ENCODE measurements around the gene BZW2. TPM values are rescaled to one million over a fixed set of nuclear protein-coding genes. Genes with fewer than 3 reads are reported as not detected.

BZW2 gene
- total and polyA plus RNA-seq, 2 of the 13 experiments (the other 11 are each of a cell fraction or from before 2014, with no cell fraction given): 21.8 to 95.2 TPM

DNA sequence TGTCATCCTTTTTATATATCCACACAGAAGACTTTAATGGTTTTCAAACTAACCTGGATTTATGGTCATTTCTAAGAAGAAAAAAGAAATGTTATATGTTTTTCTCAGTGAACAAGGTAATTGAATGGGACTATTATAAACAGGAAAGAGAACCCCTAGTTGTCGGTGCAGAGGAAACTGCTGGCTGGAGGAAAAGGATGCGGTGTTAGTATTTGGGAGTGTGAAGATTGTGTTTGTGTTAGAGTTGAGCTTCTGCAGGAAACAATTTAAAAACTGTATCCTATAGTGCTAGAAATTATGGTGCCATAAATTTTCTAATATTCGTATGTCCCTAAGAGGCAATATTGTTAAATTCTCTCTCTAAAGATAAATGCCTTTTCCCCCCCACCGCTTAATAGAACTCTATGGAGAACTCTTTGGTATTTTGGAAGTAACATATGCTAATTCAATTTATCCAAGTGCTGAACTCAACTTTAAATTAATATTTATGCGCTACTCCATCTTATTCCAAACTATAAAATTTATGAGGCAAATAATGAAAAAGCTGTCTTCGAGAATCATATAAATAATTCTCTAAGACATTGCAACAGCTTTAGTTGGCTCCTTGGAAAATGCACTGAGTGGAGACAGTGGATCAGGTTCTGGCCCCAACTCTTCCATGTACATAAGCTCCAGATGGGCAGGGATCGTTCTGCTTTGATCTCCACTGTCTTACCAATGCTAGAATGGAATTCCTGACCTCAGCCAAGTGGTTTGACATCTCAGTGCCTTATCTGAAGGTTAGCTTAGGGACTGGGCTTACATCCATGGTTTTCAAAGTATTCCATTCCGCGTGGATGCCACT is 5.6 kb downstream of the BZW2 start (continued):
- TF ChIP-seq, protein P1, sequence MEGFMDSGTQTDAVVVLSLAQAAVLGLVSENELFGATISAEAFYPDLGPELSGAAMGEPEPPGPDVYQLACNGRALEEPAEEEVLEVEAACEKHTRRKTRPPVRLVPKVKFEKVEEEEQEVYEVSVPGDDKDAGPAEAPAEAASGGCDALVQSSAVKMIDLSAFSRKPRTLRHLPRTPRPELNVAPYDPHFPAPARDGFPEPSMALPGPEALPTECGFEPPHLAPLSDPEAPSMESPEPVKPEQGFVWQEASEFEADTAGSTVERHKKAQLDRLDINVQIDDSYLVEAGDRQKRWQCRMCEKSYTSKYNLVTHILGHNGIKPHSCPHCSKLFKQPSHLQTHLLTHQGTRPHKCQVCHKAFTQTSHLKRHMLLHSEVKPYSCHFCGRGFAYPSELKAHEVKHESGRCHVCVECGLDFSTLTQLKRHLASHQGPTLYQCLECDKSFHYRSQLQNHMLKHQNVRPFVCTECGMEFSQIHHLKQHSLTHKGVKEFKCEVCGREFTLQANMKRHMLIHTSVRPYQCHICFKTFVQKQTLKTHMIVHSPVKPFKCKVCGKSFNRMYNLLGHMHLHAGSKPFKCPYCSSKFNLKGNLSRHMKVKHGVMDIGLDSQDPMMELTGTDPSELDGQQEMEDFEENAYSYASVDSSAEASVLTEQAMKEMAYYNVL (CRISPR knock-in tag; IDR thresholded peaks at IDR 0.05; ENCODE audit: borderline replicate concordance): no peak
- TF ChIP-seq, protein P2, sequence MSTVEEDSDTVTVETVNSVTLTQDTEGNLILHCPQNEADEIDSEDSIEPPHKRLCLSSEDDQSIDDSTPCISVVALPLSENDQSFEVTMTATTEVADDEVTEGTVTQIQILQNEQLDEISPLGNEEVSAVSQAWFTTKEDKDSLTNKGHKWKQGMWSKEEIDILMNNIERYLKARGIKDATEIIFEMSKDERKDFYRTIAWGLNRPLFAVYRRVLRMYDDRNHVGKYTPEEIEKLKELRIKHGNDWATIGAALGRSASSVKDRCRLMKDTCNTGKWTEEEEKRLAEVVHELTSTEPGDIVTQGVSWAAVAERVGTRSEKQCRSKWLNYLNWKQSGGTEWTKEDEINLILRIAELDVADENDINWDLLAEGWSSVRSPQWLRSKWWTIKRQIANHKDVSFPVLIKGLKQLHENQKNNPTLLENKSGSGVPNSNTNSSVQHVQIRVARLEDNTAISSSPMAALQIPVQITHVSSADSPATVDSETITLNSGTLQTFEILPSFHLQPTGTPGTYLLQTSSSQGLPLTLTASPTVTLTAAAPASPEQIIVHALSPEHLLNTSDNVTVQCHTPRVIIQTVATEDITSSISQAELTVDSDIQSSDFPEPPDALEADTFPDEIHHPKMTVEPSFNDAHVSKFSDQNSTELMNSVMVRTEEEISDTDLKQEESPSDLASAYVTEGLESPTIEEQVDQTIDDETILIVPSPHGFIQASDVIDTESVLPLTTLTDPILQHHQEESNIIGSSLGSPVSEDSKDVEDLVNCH (CRISPR knock-in tag; IDR thresholded peaks at IDR 0.05): no peak
- TF ChIP-seq ZNF703 (CRISPR knock-in tag; IDR thresholded peaks at IDR 0.05; ENCODE audit: borderline replicate concordance) (no peak), RFX3 (CRISPR knock-in tag; IDR thresholded peaks at IDR 0.05) (no peak), NR2C2 (CRISPR knock-in tag; IDR thresholded peaks at IDR 0.05; ENCODE audit: borderline replicate concordance) (no peak), NPAS2 (CRISPR knock-in tag; IDR thresholded peaks at IDR 0.05; ENCODE audit: borderline replicate concordance) (no peak), FOXM1 (CRISPR knock-in tag; IDR thresholded peaks at IDR 0.05) (no peak), PHF5A (CRISPR knock-in tag; IDR thresholded peaks at IDR 0.05; ENCODE audit: low read depth, unreplicated experiment) (no peak), PHF20 (CRISPR knock-in tag; IDR thresholded peaks at IDR 0.05) (no peak), THYN1 (CRISPR knock-in tag; IDR thresholded peaks at IDR 0.05; ENCODE audit: borderline replicate concordance, low read depth) (no peak)
- TF ChIP-seq, protein P3, sequence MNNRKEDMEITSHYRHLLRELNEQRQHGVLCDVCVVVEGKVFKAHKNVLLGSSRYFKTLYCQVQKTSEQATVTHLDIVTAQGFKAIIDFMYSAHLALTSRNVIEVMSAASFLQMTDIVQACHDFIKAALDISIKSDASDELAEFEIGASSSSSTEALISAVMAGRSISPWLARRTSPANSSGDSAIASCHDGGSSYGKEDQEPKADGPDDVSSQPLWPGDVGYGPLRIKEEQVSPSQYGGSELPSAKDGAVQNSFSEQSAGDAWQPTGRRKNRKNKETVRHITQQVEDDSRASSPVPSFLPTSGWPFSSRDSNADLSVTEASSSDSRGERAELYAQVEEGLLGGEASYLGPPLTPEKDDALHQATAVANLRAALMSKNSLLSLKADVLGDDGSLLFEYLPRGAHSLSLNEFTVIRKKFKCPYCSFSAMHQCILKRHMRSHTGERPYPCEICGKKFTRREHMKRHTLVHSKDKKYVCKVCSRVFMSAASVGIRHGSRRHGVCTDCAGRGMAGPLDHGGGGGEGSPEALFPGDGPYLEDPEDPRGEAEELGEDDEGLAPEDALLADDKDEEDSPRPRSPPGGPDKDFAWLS (CRISPR knock-in tag; IDR thresholded peaks at IDR 0.05; ENCODE audit: borderline replicate concordance): no peak
- TF ChIP-seq, protein P4, sequence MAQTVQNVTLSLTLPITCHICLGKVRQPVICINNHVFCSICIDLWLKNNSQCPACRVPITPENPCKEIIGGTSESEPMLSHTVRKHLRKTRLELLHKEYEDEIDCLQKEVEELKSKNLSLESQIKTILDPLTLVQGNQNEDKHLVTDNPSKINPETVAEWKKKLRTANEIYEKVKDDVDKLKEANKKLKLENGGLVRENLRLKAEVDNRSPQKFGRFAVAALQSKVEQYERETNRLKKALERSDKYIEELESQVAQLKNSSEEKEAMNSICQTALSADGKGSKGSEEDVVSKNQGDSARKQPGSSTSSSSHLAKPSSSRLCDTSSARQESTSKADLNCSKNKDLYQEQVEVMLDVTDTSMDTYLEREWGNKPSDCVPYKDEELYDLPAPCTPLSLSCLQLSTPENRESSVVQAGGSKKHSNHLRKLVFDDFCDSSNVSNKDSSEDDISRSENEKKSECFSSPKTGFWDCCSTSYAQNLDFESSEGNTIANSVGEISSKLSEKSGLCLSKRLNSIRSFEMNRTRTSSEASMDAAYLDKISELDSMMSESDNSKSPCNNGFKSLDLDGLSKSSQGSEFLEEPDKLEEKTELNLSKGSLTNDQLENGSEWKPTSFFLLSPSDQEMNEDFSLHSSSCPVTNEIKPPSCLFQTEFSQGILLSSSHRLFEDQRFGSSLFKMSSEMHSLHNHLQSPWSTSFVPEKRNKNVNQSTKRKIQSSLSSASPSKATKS (CRISPR knock-in tag; IDR thresholded peaks at IDR 0.05): no peak
- TF ChIP-seq, protein P5, sequence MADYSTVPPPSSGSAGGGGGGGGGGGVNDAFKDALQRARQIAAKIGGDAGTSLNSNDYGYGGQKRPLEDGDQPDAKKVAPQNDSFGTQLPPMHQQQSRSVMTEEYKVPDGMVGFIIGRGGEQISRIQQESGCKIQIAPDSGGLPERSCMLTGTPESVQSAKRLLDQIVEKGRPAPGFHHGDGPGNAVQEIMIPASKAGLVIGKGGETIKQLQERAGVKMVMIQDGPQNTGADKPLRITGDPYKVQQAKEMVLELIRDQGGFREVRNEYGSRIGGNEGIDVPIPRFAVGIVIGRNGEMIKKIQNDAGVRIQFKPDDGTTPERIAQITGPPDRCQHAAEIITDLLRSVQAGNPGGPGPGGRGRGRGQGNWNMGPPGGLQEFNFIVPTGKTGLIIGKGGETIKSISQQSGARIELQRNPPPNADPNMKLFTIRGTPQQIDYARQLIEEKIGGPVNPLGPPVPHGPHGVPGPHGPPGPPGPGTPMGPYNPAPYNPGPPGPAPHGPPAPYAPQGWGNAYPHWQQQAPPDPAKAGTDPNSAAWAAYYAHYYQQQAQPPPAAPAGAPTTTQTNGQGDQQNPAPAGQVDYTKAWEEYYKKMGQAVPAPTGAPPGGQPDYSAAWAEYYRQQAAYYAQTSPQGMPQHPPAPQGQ (CRISPR knock-in tag; IDR thresholded peaks at IDR 0.05; ENCODE audit: borderline replicate concordance): no peak
